GM19438 (cell line): ENCODE results near the gene ATP12A.
"Not testable (repeated sequence)": the region's sequence is repeated elsewhere in the genome, so short reads cannot be mapped to it uniquely, and the experiment has no call there.

Experiments used
- ATAC-seq: cut with Tn5 transposase; IDR thresholded peaks from one replicate; pipeline ENCODE4 v1.9.1; 2021; ENCODE audit warnings: low read depth; ENCODE audit not compliant: unreplicated experiment

ATP12A gene

GRCh38 chr13:24724714-24725113 lies 44.5 kb downstream of the ATP12A start:
- ATAC-seq, result no peak

DNA sequence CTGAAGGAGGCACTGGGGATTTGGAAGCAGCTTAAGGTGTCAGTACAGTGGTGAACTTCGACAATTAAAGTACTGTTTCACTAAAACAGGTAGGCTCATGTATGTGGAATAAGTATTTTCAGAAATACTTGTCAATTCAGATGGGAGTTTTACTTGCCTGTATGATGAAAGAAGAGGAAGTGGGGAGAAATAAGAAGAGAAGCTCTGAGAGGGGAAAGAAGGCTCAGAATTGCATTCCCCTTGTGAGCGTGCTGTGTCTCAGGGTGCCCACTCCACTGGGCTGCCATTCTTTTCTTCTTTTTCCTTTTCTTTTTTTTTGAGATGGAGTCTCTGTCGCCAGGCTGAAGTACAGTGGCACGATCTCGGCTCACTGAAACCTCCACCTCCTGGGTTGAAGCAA lies 45.2 kb downstream of the ATP12A start:
- ATAC-seq, result no peak

GRCh38 chr13:24727731-24728601 lies 47.8 kb downstream of the ATP12A start:
- peak; percentile 74 for ATAC-seq

GRCh38 chr13:24730873-24731567 lies 50.8 kb downstream of the ATP12A start:
- ATAC-seq, result not testable (repeated sequence)

GRCh38 chr13:24734950-24735349 lies 54.7 kb downstream of the ATP12A start:
- no peak for ATAC-seq

GRCh38 chr13:24737042-24737441 lies 56.8 kb downstream of the ATP12A start:
- no peak for ATAC-seq

GRCh38 chr13:24738366-24738847 lies 58.2 kb downstream of the ATP12A start:
- ATAC-seq, result no peak

- no peak for ATAC-seq
These were observed 60.0 kb downstream of the ATP12A start for GRCh38 chr13:24740014-24740890.

GRCh38 chr13:24741016-24741662 lies 60.9 kb downstream of the ATP12A start:
- no peak for ATAC-seq

- no peak for ATAC-seq
These were observed 61.6 kb downstream of the ATP12A start for GRCh38 chr13:24741791-24742190.

- ATAC-seq, result no peak
These were observed 62.1 kb downstream of the ATP12A start for GRCh38 chr13:24742294-24742693.

GRCh38 chr13:24742977-24743376 lies 62.8 kb downstream of the ATP12A start:
- ATAC-seq, result no peak

DNA sequence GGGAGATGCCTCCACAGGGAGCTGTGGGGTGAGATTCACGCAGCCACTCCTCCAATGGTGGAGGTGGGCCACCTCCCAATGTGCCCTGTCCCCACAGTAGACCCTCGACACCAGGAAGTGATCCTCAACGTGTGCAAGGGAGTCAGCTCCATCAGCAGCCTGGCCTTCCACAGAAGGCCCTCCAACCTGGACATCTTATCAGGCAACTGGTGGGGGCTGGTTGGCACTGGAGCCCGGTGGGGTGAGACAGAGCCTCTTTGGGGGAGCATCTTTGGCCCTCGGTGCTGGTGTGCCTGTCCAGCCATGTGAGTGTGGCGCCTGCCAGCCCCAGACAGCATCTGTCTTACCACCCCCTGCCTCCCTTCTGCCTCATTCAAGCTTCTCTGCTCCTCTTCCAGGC lies 64.0 kb downstream of the ATP12A start:
- ATAC-seq, result no peak

DNA sequence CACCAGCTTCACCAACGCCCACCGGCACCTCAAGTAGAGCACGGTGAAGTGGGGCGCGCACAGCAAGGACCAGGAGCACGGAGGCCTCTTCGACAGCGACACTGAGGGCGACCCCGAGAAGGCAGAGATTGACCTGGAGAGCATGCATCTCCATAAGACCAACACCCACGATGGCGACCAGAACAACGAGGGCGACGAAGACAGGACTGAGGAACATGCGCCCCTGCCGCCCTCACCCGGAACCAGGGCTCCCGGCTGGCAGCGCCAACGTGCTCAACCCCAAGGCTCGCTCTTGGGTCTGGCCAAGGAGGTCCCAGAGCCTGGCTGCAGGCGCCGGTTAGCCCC lies 65.3 kb downstream of the ATP12A start:
- ATAC-seq, result no peak

GRCh38 chr13:24745861-24746617 lies 65.8 kb downstream of the ATP12A start:
- no peak for ATAC-seq

- ATAC-seq, result no peak
These were observed 66.5 kb downstream of the ATP12A start for GRCh38 chr13:24746618-24747247.

DNA sequence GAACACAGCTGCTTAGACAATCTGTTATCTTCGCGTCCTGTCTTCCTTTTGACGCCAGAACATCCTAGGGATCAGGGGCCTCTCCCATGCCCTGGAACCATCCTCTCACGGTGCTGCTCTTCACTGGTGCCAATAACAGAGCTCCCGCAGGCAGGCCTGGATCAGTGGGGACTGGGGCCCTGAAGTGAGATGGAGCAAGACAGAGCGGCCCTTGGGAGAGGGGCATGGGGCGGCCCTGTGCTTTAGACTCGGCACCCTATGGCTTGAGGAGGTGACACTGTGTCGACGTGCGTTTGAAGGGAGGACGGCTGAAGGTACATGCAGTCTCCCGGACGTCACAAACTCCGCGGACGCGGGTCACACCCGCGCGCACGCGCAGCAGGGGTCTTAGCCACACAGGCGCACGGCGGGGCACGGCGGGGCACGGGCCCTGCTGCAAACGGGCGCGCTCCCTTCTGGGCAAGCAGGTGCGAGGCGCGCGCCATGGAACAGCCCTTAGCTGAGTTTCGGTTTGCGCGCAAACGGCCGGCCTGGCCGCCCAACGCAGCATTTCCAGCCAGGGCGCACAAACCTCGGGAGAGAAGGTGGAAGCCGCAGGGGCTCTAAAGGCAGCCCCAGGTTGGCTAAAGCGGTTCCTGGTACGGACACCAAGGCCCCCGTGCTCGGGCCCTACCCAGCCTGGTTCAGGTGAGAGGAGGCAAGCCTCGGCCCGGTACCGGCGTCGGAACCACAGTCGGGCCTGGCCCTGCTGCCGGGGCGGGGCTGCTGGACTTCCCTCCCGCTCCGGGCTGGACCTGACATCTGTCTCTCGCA lies 67.2 kb downstream of the ATP12A start:
- ATAC-seq, result no peak

- ATAC-seq, result no peak
These were observed 67.8 kb downstream of the ATP12A start for GRCh38 chr13:24748061-24748400.

GRCh38 chr13:24759197-24759596 lies 79.0 kb downstream of the ATP12A start:
- ATAC-seq, result no peak
